ENCODE measurements around the gene BRAT1.

Gene BRAT1

GRCh38 chr7:2500701-2501100 is 54.6 kb downstream of the BRAT1 start:
- TF ChIP-seq, protein P1, sequence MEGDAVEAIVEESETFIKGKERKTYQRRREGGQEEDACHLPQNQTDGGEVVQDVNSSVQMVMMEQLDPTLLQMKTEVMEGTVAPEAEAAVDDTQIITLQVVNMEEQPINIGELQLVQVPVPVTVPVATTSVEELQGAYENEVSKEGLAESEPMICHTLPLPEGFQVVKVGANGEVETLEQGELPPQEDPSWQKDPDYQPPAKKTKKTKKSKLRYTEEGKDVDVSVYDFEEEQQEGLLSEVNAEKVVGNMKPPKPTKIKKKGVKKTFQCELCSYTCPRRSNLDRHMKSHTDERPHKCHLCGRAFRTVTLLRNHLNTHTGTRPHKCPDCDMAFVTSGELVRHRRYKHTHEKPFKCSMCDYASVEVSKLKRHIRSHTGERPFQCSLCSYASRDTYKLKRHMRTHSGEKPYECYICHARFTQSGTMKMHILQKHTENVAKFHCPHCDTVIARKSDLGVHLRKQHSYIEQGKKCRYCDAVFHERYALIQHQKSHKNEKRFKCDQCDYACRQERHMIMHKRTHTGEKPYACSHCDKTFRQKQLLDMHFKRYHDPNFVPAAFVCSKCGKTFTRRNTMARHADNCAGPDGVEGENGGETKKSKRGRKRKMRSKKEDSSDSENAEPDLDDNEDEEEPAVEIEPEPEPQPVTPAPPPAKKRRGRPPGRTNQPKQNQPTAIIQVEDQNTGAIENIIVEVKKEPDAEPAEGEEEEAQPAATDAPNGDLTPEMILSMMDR (IDR thresholded peaks at IDR 0.05; ENCODE audit: low read depth, low read length): no peak
- DNase-seq (ENCODE audit: extremely low read depth, low read depth): no peak

DNA sequence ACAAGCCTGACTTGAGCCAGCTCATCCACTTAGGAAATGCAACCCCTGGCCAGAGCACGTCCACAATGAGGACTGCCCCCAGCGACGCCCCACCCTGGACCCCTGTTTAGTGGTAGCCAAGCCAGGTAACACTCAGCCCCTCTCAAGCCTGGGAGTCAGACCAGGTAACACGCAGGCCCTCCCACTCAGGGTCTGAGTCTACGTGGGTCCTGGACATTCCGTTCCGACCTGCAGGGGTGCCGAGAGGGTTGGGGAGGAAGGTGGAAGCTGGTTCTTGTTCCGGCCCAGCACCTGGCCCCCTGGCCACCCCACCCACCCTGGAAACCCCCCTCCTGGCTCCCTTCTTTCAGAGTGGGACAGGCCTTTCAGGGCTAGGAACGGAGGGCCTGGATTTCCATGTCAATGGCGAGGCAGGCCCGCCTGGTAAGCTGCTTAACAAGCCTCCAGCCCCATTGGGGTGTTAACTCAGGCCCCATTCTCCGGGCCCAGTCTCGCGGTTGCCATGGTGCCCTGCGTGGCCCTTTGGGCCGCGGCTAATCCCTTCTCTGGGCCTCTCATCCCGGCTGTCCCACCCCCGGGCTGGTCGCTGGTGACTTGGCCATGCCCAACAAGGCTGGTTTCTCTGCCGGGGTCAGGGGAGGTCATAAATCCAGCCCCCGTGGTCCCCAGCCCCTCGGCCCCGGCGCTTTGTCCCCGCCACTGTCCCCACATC is 55.4 kb downstream of the BRAT1 start:
- DNase-seq (ENCODE audit: extremely low read depth, low read depth): no peak
- TF ChIP-seq, protein P1 (IDR thresholded peaks at IDR 0.05; ENCODE audit: low read depth, low read length): no peak

DNA sequence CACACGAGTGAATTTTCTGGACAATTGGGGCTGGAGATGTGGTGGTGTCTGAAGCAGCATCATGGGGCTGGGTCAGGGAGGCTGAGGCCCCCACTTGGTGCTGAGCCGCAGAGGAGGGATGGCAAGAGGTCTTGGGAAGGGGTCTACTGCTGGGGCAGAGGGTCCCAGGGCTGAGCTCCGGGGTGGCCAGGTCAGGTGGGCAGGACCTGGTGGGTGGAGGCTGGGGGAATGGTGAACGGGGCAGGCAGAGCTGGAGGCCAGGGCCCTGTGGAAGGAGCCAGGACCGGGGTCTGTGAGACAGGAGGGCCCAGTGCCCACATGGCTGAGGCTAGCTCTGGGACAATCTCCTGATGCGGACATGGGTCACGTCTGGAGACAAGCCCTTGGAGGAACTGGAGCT is 56.1 kb downstream of the BRAT1 start:
- DNase-seq (ENCODE audit: extremely low read depth, low read depth): no peak
- TF ChIP-seq, protein P1 (IDR thresholded peaks at IDR 0.05; ENCODE audit: low read depth, low read length): no peak

DNA sequence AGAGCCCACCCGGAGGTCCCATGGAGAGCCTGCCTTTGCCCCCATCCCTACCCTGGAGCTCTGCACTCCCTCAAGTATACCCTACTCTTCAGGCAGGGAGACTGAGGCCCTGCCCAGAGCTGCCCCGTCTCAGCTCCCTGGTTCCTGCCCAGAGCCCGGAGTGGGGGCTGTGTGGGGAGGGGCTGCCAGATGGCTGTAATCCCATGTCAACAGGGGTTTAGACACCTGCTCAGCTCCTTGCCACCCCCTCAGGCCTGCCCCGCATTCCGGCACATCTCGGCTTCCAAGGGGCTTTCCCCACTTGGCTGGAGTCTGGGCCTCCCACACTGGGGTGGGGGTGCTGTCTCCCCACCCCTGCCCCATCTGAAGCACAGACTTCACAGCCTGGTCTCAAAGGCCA is 56.6 kb downstream of the BRAT1 start:
- DNase-seq (ENCODE audit: extremely low read depth, low read depth): no peak
- TF ChIP-seq, protein P1 (IDR thresholded peaks at IDR 0.05; ENCODE audit: low read depth, low read length): no peak

- no peak for DNase-seq (ENCODE audit: extremely low read depth, low read depth)
Observed at GRCh38 chr7:2497500-2498336, 57.6 kb downstream of the BRAT1 start.

GRCh38 chr7:2497065-2497464 is 58.3 kb downstream of the BRAT1 start:
- DNase-seq (ENCODE audit: extremely low read depth, low read depth): no peak
- TF ChIP-seq, protein P1 (IDR thresholded peaks at IDR 0.05; ENCODE audit: low read depth, low read length): no peak

More at GRCh38 chr7:2497500-2498336, 57.6 kb downstream of the BRAT1 start:
- TF ChIP-seq, protein P1 (IDR thresholded peaks at IDR 0.05; ENCODE audit: low read depth, low read length): no peak

- DNase-seq (ENCODE audit: extremely low read depth, low read depth): no peak
- TF ChIP-seq, protein P1 (IDR thresholded peaks at IDR 0.05; ENCODE audit: low read depth, low read length): no peak
Observed at GRCh38 chr7:2496375-2496774, 58.9 kb downstream of the BRAT1 start.

Data from AG09319 (cell line).